WTC11 (cell line): Measurements from ENCODE around the gene ZGPAT. TPM values are rescaled to one million over a fixed set of nuclear protein-coding genes. Genes with fewer than 3 reads are reported as not detected.
A peak's percentile ranks its signal among the peaks of the same experiment; 100 is the strongest.

Experiments used
- ATAC-seq: fragments of 200-7000 bp; cut with Tn5 transposase; 2 replicates; pipeline ENCODE4 v1.10.0; 2021; ENCODE audit warnings: mild to moderate bottlenecking, moderate library complexity
- CTCF ChIA-PET: fragments of 300-600 bp; sonication (Branson Sonifier 250); formaldehyde crosslinking; loops from one replicate; lab custom pipeline; 2021; ENCODE audit warnings: antibody characterized with exemption; lab: Charles Lee
- POLR2A ChIA-PET: fragments of 350-600 bp; sonication (Branson Sonifier 250); formaldehyde crosslinking; loops from one replicate; lab custom pipeline; 2021; ENCODE audit warnings: antibody characterized with exemption; lab: Charles Lee
- DNase-seq: peaks from one replicate; pipeline ENCODE4 v3.0.0; 2021; ENCODE audit warnings: low spot score
- H3K27ac Mint-ChIP-seq: 2 replicates; pipeline ENCODE4 v1.8.0; 2021; ENCODE audit warnings: mixed read lengths
- H3K27me3 Mint-ChIP-seq: 2 replicates; pipeline ENCODE4 v1.8.0; 2021; ENCODE audit warnings: low read depth, mild to moderate bottlenecking, moderate library complexity, mixed read lengths
- H3K36me3 Mint-ChIP-seq: 2 replicates; pipeline ENCODE4 v1.8.0; 2021; ENCODE audit warnings: mixed read lengths
- H3K4me1 Mint-ChIP-seq: 2 replicates; pipeline ENCODE4 v1.8.0; 2022; ENCODE audit warnings: mixed read lengths
- H3K4me3 Mint-ChIP-seq: 2 replicates; pipeline ENCODE4 v1.8.0; 2021; ENCODE audit warnings: mild to moderate bottlenecking, moderate library complexity, mixed read lengths
- H3K9me3 Mint-ChIP-seq: 2 replicates; pipeline ENCODE4 v1.8.0; 2021; ENCODE audit warnings: mixed read lengths
- CTCF ChIP-seq: fragments of 200-600 bp; IDR thresholded peaks from 2 replicates; pipeline ENCODE4 v1.8.0; 2022; ENCODE audit warnings: antibody characterized with exemption
- E2F1 ChIP-seq: sonication (generic); formaldehyde crosslinking; IDR thresholded peaks from 2 replicates; pipeline ENCODE4 v1.8.0; 2022; ENCODE audit warnings: mild to moderate bottlenecking, missing genetic modification reagents
- ERG ChIP-seq: fragments of 250-450 bp; sonication (Bioruptor Pico); IDR thresholded peaks from 2 replicates; pipeline ENCODE4 v1.8.0; 2021; ENCODE audit warnings: mild to moderate bottlenecking
- FOXJ3 ChIP-seq: sonication (generic); formaldehyde crosslinking; IDR thresholded peaks from 2 replicates; pipeline ENCODE4 v1.9.0; 2021; ENCODE audit warnings: missing genetic modification reagents, mild to moderate bottlenecking, borderline replicate concordance
- HMGXB4 ChIP-seq: sonication (generic); formaldehyde crosslinking; IDR thresholded peaks from 2 replicates; pipeline ENCODE4 v1.8.1; 2023; ENCODE audit warnings: mild to moderate bottlenecking, moderate library complexity, missing genetic modification reagents
- KAT7 ChIP-seq: sonication (generic); formaldehyde crosslinking; IDR thresholded peaks from 2 replicates; pipeline ENCODE4 v1.8.1; 2023; ENCODE audit warnings: missing genetic modification reagents, mild to moderate bottlenecking, borderline replicate concordance
- PRRX2 ChIP-seq: fragments of 250-450 bp; sonication (Bioruptor Pico); IDR thresholded peaks from 2 replicates; pipeline ENCODE4 v1.8.0; 2021; ENCODE audit warnings: mild to moderate bottlenecking
- TCF7 ChIP-seq: sonication (generic); formaldehyde crosslinking; IDR thresholded peaks from 2 replicates; pipeline ENCODE4 v1.8.0; 2022; ENCODE audit warnings: mild to moderate bottlenecking, low read depth, missing genetic modification reagents, moderate library complexity
- TEAD4 ChIP-seq: sonication (generic); formaldehyde crosslinking; IDR thresholded peaks from 2 replicates; pipeline ENCODE4 v1.8.0; 2022; ENCODE audit warnings: mild to moderate bottlenecking, missing genetic modification reagents
- TP53 ChIP-seq: sonication (generic); formaldehyde crosslinking; IDR thresholded peaks from 2 replicates; pipeline ENCODE4 v1.8.1; 2023; ENCODE audit warnings: mild to moderate bottlenecking, missing genetic modification reagents
- ZNF281 ChIP-seq: sonication (generic); formaldehyde crosslinking; IDR thresholded peaks from 2 replicates; pipeline ENCODE4 v1.8.0; 2023; ENCODE audit warnings: mild to moderate bottlenecking, missing genetic modification reagents
- ZNF416 ChIP-seq: fragments of 250-450 bp; sonication (Bioruptor Pico); IDR thresholded peaks from 2 replicates; pipeline ENCODE4 v1.9.0; 2021; ENCODE audit warnings: mild to moderate bottlenecking, inconsistent platforms
- ZNF425 ChIP-seq: fragments of 250-450 bp; sonication (Bioruptor Pico); conservative IDR thresholded peaks from 2 replicates; pipeline ENCODE4 v1.9.0; 2021; ENCODE audit warnings: mild to moderate bottlenecking
- total RNA-seq: library from RNA; stranded (reverse); gene quantifications from 3 replicates; pipeline ENCODE4 v1.2.3, GENCODE V29; 2021
- TF ChIP-seq, protein P1 (sequence below): sonication (generic); formaldehyde crosslinking; IDR thresholded peaks from 2 replicates; pipeline ENCODE4 v1.8.0; 2022; ENCODE audit warnings: missing genetic modification reagents
- TF ChIP-seq, protein P2 (sequence below): fragments of 250-450 bp; sonication (Bioruptor Pico); IDR thresholded peaks from 2 replicates; pipeline ENCODE4 v2.1.2; 2022; ENCODE audit warnings: mild to moderate bottlenecking, moderate library complexity

ZGPAT gene
- total RNA-seq, 1 experiment from 2014 or later: 28.3 TPM

- TF ChIP-seq ERG (no peak), E2F1 (CRISPR knock-in tag) (no peak), ZNF425 (CRISPR knock-in tag) (no peak), ZNF416 (CRISPR knock-in tag) (no peak), TP53 (CRISPR knock-in tag) (no peak), TEAD4 (CRISPR knock-in tag) (no peak), HMGXB4 (CRISPR knock-in tag) (no peak), PRRX2 (no peak), FOXJ3 (CRISPR knock-in tag) (no peak)
Measured at GRCh38 chr20:63690898-63691710, 16.7 kb upstream of the ZGPAT start (continued).

DNA sequence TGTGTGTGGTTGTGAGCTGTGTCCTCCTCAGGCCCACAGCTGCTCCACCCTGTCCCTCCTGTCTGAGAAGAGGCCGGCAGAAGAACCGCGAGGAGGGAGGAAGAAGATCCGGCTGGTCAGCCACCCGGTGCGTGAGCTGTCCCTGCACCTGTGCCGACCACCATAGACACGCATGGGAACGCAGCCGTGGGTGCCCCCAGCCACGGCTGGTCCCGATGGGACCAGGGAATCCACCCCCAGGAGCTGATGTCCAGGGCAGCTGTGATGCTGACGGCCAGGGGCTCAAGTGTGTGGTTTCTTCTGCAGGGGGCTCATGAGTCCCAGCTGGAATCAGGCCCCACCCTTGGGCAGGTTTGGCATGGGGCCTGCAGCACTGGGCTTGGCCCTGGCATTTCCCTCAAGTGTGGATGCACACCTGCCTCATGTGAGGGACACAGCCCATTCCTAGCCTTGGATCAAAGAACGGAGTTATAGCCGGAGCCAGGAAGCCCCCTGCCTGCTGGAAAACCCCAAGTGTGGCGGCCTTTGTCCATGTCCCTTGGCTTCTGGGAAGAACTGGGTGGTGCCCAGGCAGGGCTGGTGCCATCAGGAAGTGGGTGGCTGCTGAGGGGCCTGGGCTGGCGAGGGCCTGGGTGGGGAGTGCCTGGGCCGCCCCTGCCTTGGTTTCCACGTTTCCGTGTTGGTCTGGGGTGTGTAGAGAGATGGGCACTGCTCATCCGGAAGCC, 16.0 kb upstream of the ZGPAT start:
- peaks cover 3% of the 10 kb centered on the region for H3K4me1 Mint-ChIP-seq
- H3K4me3 Mint-ChIP-seq: no peak overlapping the region
- no peak for DNase-seq
- H3K27ac Mint-ChIP-seq: peak overlapping the region; percentile 84; the same call in 1 of the 2 replicates
- ChIA-PET CTCF (no interaction called here), POLR2A (no interaction called here)
- no peak for ATAC-seq
- no peaks in the 10 kb centered on the region for H3K9me3 Mint-ChIP-seq
- peaks cover 14% of the 10 kb centered on the region for H3K36me3 Mint-ChIP-seq
- H3K27me3 Mint-ChIP-seq: peaks cover 3% of the 10 kb centered on the region; the same call in 1 of the 2 replicates
- no peak for TF ChIP-seq KAT7 (CRISPR knock-in tag)
- TF ChIP-seq E2F1 (CRISPR knock-in tag): no peak
- TF ChIP-seq ZNF281 (CRISPR knock-in tag): no peak
- TF ChIP-seq PRRX2: no peak
- TF ChIP-seq, protein P1, sequence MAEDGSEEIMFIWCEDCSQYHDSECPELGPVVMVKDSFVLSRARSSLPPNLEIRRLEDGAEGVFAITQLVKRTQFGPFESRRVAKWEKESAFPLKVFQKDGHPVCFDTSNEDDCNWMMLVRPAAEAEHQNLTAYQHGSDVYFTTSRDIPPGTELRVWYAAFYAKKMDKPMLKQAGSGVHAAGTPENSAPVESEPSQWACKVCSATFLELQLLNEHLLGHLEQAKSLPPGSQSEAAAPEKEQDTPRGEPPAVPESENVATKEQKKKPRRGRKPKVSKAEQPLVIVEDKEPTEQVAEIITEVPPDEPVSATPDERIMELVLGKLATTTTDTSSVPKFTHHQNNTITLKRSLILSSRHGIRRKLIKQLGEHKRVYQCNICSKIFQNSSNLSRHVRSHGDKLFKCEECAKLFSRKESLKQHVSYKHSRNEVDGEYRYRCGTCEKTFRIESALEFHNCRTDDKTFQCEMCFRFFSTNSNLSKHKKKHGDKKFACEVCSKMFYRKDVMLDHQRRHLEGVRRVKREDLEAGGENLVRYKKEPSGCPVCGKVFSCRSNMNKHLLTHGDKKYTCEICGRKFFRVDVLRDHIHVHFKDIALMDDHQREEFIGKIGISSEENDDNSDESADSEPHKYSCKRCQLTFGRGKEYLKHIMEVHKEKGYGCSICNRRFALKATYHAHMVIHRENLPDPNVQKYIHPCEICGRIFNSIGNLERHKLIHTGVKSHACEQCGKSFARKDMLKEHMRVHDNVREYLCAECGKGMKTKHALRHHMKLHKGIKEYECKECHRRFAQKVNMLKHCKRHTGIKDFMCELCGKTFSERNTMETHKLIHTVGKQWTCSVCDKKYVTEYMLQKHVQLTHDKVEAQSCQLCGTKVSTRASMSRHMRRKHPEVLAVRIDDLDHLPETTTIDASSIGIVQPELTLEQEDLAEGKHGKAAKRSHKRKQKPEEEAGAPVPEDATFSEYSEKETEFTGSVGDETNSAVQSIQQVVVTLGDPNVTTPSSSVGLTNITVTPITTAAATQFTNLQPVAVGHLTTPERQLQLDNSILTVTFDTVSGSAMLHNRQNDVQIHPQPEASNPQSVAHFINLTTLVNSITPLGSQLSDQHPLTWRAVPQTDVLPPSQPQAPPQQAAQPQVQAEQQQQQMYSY (CRISPR knock-in tag): no peak
- TF ChIP-seq CTCF: no peak
- TF ChIP-seq TCF7: no peak
- TF ChIP-seq, protein P2, sequence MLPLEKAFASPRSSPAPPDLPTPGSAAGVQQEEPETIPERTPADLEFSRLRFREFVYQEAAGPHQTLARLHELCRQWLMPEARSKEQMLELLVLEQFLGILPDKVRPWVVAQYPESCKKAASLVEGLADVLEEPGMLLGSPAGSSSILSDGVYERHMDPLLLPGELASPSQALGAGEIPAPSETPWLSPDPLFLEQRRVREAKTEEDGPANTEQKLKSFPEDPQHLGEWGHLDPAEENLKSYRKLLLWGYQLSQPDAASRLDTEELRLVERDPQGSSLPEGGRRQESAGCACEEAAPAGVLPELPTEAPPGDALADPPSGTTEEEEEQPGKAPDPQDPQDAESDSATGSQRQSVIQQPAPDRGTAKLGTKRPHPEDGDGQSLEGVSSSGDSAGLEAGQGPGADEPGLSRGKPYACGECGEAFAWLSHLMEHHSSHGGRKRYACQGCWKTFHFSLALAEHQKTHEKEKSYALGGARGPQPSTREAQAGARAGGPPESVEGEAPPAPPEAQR (CRISPR knock-in tag): no peak
